ENCODE measurements around the gene IFI27L2.
"Not testable (repeated sequence)": the region's sequence is repeated elsewhere in the genome, so short reads cannot be mapped to it uniquely, and the experiment has no call there.

Gene IFI27L2, protein sequence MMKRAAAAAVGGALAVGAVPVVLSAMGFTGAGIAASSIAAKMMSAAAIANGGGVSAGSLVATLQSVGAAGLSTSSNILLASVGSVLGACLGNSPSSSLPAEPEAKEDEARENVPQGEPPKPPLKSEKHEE

DNA sequence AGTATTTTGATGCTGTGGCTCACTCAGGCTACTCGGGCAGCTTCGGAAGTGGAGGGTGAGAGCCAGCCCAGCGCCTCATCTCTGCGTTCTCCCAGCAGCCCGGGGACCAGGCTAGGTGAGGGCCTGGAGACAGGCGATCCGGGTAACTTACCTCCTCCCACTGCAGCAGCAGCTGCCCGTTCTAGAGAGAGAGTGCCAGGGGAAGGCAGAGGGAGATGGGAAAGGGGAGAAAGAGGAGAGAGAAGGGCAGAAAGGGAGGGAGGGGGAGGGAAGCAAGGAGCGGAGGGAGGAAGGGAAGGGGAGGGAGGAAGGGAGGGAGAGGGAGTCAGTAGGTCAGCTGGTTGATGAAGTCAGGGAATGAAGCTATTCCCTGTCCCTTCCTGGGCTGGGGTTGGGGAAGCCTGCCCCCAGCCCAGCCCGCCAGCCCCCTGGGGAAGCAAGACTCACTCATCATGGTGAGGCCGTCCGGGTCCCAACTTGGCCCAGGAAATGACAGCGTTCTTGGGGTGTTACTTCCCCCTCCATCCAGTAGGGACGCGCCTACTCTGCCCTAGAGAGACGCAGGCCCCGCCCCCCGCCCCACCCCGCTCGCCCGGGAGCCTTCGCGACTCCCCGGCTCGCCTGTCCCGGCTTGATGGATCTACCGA is at the start of gene IFI27L2:
IFI27L2 (minus strand) TSS at position 494 of the 647 bp plus-strand sequence; CDS start at position 454, 40 bp downstream.
- DNase-seq = peak; percentile 66

DNA sequence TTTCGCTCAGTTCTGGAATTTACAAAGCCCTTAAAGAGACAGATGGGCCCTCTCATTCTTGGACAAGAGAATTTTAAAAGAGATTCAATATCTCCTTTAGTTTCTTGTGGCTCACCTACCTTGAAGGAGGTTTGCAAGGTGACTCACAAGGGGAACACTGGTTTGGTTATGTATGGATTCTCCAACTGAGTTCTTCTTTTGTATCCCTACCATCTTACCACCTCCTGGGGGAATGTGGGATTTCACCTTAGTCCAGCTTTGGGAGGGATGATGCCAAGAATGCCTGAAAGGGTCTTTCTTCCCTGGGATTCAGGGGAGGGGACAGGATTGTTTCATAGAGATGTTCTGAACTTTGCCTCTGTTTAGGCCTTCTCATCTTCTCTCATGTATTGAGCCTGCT is 48.4 kb upstream of the IFI27L2 start:
- DNase-seq = no peak

DNA sequence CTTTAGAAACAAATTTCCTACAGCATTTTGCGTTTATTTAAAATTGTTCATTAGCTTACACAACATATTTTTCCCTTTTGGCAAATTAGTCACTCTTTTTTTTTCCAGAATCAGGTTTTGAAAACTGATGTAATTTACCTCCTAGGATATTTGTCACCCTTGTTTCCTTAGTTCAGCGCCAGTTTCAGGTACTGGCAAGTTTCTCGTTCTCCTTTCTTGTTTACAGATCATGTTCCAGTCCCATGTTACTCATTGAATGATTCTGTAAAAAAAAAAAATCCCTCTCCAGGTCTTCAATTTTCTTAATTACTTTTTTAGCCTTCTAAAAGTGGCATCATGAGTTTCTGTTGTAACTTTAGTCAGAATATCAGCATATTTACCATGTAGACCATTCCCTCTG is 47.4 kb upstream of the IFI27L2 start:
- no peak for DNase-seq

DNA sequence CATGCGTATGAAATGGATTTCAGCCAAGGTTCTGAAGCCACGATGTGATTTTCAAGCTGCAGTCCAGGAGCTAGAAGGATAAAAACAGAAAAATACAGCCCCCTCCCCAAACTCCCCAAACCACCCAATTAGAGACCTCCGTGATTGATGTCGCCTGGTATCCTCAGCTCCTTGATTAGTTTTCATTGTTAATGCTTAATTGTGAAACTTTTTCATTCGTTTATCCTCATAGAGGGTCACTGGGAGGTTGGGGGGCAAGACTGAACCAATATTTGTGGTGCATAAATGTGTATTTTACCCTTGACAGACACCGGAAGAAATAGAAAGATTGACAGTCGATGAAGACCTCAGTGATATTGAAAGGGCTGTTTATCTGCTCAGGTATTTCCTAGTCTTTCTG is 46.3 kb upstream of the IFI27L2 start:
- DNase-seq = no peak

DNA sequence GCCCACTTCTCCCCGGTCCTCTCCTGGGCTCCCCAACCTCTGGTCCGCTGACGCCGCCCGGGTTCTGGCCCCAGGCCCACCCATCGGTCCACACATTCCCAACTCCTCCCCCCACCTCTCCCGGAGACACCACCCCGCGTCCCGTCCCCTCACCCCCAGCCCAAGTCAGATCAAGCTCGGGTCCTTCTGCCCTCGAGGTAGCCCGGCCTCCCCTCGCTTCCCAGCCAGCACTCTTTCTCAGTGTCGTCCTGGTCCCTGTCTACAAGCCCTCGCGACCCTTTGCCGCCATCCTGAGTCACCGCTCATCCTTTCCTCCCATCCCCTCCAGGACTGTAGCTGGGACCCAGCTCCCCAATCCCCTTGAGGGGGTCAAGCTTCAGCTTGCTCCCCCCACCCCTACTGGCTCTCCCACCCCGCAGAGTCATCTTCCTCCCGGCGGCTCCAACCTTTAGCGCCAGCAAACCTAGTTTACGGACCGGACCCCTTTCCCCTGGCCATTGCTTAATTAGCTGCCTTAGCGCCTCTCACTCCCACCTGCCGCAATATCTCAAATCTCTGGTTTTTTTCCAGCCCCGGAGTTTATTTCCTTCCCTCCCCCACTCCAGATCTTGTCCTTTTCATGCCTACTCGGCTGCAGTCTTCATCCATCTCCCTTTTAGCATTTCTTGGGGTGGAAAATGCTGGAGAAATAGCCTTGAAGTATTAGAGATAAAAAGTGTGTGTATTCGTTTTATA is 45.8 kb upstream of the IFI27L2 start:
- DNase-seq = no peak

DNA sequence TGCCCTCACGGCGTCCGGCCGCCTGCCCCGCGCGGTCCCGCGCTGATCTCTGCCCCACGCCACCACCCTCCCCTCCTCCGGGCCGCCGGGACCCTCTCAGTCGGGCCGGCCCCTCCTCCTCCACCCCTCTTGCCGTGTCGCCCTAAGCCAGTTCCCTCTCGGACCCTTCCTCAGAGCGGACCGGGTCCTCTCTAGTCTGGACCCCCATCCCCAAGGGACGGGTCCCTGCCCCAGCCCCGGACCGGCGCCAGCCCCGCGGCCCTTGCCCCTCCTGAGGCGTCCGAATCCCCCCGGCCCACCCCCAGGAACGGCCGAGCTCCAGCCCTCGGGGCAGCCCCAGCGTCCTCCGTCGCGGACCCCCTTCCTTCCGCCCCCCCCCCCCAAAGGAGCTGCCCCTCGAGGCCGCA is 45.2 kb upstream of the IFI27L2 start:
- DNase-seq = no peak

DNA sequence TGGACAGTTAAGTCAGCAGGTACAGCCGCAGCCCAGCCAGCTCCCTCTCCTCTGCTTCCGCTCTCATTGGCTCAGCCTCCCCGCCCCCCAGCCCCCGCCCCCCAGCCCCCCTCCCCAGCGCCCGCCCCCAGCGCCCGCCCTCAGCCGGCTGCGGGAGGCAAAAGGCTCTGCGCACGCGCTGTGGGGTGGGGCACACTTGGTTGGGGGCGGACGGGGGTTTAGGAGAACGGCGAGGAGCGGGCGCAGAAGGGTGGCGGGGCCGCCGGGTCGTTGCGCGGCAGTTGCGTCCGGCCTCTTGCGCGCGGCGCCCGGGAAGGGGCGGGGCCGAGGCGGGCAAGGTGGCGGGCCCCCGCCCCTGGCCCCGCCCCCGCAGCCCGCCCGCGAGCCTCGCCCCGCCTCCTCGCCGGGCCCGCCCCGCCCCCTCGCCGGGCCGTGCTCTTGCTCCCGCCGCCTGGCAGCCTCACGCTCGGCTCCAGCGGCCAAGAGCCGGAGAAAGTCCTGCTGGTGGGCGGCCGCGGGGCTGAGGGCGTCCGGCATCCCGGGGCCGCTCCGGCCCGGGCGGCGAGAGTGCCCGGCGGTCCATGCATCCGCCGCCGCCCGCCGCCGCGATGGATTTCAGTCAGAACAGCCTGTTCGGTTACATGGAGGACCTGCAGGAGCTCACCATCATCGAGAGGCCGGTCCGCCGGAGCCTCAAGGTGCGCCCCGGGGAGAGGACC is 44.6 kb upstream of the IFI27L2 start, which contains the start of gene PPP4R4:
PPP4R4 (plus strand) TSS at position 438 of the 719 bp plus-strand sequence; CDS start at position 582, 144 bp downstream.
- DNase-seq = peak; percentile 86

DNA sequence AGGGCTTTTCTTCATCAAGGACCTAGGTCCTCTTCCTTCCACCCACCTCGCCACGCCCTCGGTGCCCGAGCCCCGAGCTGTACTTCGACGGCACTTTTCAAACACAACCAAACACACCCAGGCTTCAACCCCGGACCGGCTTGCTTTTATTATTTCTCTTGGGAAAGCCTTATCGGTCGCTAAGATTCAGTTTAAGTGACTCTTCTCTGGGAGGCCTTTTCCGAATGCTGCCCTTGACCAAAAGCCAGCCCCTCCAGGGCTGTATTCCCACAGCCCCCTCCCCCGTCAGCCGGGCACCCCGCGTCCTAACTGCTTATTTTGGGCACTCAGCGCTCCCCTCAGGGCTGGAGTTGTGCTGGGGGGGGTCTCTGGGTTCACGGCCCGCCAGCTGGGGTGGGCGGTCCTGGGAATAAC is 44.1 kb upstream of the IFI27L2 start:
- DNase-seq = no peak

DNA sequence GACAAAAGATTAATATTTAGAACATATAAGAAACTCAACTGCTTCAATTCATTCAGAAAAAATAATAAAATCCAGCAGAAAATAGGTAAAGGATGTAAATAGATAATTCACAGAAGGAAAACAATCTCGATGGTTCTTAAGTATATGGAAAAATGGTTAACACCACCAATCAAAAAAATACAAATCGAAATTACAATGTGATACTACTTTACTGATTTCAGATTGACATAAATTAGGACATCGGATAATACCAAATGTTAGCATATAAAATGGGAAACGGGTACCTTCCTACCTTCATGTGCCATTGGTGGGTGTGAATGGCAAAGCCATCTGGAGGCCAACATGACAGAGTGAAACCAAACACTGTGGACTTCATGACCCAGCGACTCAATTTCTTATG is 43.1 kb upstream of the IFI27L2 start:
- no peak for DNase-seq

DNA sequence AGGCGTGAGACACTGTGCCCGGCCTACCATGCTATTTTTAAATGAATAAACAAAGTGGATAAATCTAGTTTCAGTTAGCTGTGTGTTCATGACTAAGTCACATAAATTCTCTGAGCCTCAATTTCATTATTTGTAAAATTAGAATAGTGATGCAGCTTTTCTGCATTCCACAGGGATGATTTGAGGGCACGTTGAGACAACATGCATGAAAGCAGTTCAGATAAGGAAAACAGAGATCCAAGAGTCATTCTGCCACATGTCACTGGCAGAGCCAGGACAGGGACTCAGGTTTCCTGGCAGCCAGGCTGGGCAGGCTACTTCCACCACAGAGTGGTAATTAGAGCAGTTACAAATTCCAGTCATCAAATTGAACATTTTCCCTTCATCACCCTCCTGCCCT is 41.8 kb upstream of the IFI27L2 start:
- DNase-seq = no peak

DNA sequence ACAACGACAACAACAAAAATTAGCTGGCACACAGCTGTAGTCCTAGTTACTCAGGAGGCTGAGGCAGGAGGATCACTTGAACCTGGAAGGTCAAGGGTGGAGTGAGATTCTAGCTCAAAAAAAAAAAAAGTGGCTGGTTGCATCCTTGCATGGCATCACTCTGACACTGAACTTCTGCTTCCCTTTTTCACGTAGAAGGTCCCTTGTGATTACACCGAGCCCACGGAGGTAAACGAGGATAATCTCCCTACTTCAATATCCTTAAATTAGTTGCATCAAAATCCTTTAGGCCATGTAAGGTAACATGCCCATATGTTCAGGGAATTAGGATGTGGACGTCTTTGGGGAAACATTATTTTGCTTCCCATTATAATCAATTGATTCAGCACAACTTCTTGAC is 40.7 kb upstream of the IFI27L2 start:
- no peak for DNase-seq

DNA sequence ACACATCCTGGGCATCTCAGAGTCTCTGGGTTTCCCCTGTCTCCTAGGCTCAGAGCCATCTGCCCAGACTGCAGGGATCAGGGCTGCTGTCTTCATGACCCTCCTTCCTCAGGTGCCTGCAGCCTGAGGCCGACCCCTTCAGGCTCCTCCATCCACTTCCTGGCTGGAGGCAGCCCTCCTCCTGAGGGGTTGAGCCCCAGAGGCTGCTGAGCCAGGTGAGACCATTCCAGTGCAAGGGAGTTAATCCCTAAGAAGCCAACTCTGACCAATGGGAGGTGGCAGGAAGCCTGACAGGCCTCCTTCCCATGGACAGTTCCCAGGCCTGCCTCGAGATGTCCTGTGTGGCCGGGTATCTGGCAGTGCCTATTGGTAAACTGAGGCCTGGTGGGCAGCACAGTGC is 36.3 kb upstream of the IFI27L2 start:
- DNase-seq = no peak

DNA sequence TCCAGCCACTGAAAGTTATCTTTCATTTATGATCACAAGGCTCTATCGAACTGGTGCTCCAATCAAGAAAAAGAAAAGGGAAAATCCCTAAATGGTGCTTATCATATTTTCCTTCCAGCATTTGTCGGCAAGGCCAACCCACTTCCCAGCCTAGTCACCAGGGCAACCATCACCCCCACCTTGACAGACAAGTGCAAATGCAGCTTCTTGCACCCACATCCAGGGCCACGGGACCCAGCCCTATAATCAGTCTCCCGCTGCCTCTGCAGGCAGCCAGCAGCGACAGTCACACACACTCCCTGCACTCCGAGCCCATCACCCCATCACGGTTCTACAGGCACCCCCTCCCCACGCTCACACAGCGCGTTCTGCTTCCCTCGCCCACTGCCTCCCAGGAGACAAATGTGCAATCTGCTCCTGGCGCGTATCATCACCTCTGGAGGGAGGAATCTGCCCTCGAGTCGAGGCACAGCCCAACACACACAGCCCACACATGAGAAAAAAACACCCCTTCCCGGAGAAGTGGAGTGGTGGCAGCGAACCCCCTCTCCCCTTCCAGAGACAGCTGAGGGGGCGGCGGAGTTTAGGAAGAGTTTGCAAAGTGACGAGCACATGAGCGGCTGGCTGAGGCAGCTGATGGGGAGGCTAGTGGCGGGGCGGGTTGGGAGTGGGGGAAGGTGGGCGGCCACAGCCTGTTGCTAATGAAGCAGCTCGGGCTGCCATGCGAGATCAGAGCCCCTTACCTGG is 35.5 kb upstream of the IFI27L2 start:
- DNase-seq = peak; percentile 25

DNA sequence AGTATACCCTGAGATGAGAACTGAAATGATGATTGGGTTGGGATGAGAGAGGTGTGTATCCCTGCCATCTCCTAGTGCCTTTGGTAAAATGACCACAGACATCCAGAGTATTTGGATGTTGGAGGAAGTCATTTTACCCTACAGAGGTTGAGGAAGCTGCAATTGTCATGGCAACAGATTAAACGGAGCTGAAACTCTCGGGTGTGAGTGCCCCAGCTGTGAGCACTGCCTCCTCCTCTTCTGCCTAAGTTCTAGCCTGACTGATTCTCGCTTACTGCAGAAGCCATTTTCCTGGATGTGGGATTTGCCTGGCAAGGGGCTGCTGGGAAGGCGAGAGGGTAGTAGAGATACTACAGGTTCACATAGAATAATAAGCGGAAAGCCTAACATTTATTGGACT is 34.4 kb upstream of the IFI27L2 start:
- DNase-seq = no peak

DNA sequence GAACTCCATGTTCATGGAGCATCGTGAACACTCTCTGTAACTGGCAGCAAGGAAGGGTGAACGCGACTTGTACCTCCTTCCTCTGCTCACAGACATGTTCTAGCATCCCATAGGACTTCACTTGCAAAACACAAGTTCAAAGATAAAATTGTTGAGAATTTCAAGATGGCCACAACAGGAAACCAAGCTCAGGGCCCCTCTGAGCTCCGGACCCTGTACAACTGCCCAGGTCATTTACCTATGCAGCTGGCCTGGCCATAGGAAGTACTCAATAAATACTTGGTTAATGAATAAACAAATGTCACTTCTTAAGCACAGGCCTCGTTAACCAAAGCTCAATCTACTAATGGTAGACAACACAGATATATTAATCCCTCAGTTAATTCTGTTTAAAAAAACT is 33.1 kb upstream of the IFI27L2 start:
- DNase-seq = no peak

DNA sequence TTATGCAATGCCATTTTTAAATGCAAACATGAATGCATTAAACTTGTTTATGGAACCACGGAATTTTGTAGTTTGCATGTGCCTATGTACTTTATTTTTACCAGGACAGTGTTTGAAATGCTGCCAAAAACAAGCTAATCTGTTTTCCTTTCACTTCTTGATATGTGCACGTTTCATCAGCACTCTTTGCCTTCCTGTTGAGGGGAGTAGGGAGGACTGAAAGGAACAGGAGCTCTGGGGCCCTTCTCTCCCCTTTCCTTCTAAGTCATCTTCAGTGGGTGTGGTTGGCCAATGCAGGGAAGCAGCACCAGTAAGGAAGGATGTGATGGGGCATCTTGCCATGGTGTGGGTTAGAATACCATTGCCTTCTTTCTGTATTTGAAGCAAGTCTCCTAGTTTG is 32.6 kb upstream of the IFI27L2 start:
- no peak for DNase-seq

DNA sequence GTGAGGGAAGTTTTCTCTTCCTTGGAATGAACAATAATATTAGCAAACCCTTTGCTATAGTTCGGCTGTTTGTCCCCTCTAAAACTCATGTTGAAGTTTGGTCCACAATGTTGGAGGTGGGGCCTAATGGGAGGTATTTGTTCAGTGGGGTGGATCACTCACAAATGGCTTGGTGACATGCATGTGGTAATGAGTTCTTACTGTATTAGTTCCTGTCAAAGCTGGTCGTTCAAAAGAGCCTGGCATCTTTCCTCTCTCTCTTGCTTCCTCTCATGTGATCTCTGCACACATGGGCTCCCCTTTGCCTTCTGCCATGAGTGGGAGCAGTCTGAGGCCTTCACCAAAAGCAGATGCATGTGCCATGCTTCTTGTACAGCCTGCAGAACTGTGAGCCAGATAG is 31.7 kb upstream of the IFI27L2 start:
- DNase-seq = no peak

DNA sequence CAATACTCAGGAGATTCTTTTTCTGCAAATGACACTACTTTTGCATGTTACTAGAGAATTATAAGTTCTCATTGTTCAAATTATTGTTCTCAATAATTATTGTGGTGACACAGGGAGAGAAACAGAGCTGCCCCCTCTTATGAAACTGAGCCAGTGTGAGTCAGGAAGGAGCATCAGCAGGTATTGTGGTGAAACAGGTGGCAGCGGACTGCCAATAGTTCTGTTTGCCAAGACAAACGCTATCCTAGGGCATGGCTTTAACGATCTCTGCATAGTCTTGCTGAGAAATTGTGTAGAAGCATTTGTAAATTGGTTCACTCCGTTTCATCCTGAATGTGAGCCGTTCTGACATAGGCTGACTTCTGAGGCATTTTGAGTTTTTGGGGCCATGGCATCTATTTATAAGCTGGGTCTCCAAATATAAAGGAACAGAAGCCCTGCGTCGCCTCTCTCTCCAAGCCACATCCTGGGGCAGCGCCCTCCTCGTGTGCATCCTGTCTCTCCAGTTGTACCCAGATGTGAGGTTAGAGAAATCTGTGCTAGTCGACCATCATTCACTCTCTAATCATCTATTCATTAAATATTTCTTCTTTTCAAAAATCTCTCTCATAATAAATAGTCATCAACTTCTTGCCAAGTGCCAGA is 29.0 kb upstream of the IFI27L2 start:
- no peak for DNase-seq

DNA sequence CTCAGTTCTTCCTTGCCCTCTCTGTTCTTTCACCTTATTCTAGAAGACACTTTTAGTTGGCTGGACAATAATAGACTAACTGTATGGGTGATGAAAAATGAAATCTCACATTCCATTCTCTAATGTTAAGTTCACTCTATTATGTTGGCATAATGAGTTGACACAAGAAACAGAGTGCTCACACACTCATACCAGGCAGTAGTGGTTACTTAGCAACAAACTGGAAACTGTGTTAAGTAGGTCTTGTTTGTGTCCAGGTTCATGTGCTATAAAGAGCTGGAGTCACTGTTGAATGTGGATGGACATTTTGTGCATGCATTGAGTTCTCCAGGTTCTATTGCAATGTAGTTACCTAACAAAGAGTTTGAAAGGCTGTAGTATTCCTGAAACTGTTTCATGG is 27.8 kb upstream of the IFI27L2 start:
- DNase-seq = no peak

DNA sequence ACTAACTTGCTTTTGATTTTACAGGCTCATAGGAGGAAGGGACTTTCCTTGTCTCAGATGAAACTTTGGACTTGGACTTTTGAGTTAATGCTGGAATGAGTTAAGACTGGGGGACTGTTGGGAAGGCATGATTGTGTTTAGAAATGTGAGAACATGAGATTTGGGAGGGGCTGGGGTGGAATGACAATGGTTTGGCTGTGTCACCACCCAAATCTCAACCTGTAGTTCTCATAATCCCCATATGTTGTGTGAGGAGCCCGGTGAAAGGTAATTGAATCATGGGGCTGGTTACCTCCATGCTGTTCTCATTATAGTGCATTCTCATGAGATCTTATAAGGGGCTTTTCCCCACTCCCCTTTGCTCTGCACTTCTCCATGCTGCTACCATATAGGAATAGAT is 26.7 kb upstream of the IFI27L2 start:
- DNase-seq = not testable (repeated sequence)

DNA sequence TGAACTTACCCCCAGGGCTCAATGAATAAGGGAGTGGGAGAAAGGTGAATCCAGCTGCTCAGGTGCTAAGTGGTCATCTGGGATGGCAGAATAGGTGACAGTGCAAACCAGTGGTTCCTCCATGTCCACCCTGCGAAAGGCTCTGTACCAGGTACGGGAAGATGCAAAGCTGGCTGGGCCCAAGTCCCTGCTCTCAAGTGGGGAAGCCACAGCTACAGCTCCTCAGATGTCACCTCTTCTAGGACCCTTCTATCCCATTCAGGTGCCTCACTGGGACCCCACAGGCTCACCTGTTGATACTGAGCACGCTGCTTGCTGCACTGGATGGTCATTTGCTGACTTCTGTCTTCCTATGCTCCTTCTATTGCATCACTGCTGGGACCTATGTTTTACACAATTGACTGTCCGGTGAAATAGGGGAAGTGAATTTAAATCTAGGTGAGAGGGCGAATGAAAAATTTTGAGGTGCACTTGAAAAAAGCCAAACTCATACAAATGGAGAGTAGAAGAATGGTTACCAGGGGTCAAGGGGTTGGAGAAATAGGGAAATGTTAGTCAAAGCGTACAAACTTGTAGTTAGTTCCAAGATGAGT is 24.4 kb upstream of the IFI27L2 start:
- DNase-seq = no peak

DNA sequence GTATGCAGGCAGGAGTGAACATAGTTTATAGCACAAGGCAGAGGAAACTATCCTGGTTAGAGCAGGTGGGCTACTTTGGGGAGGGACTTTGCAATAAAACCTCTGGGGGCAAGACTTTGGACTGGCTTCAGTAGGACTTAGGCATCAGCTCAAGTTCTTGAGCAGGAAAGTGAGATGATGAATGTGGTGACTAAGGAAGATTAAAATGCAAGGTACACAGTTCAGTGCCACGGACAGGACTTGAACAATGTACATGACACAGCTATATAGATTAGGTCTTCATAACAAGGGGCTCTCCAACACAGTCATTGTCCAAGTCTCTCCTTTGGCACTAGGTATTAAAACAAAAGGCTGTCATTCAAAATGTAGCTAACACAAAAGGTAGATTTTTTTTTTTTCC is 23.3 kb upstream of the IFI27L2 start:
- DNase-seq = no peak
